Measurements from ENCODE around the gene CD52. TPM values are rescaled to one million over a fixed set of nuclear protein-coding genes. Genes with fewer than 3 reads are reported as not detected.

The CD52 gene
- total RNA-seq, 1 experiment from 2014 or later = 2.8 TPM

DNA sequence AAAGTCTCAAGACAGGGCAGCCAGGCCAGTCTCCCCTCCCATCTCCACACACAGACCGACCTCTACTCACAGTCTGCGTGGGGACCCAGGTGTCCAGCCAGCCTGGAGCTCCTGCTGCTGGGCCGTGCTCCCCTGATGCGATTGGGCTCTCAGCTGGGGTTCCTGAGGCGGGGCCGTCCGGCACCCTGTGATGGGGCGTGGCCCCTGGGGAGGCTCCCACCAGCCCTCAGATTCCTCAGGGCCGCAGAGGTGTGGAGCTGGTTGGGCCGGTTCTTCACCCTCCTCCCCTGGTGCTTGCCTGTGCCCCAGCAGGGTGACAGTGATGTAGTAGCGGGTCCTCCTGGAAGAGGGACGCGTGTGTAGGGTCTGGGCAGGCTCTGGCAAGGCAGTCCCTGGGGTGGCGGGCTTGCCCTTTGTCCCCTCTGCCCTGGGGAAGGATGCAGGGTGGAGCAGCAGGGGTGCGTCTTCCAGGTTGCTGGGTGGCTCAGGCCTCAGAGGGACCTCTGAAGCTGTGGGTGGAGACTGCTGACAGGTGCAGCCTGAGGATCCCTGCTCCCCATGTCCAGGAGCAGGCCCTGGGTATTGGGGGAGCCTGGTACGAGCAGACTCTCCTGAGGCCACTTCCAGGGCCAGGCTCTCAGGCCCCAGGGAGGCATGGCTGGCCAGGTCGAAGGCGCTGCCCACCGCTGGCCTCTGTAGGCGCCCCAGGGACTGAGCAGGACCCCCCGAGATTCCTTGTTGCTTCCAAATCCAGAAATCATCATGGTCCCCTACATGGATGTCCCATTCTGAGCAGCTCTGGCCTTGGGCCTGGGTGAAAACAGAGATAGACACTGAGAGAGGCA is 36.4 kb downstream of the CD52 start, which contains the start of gene CRYBG2 (continued):
- no peak for TF ChIP-seq ZNF396 (CRISPR knock-in tag; IDR thresholded peaks at IDR 0.05; ENCODE audit: borderline replicate concordance)

DNA sequence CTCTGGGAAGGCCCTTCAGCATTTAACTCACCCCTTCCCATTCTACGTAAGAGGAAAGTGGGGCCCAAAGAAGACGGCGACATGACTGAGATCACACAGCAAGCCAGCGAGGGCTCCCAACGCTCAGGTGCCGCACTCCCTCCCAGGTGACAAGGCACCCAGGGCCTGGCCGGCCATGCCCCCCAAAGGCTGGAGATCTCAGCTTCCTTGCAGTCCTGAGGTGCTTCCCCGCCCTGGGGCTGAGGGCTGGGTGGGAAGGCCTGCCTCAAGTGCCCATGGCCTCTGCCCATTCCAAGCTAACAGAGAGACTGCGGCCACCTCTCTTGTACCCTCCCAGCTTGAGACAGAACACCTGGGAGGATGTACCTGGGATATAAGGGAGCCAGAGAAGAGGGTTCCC is 37.2 kb downstream of the CD52 start:
- peaks cover 6% of the 10 kb centered on the region for H3K27me3 Mint-ChIP-seq (ENCODE audit: low read depth)
- no peaks in the 10 kb centered on the region for H3K9me3 Mint-ChIP-seq
- ATAC-seq = no peak
- no peaks in the 10 kb centered on the region for H3K36me3 Mint-ChIP-seq
- ChIA-PET CTCF (interaction anchor here (1.1 to 2.5 kb wide), 4 partner anchors 10 to 70 kb away, joined by 3 to 6 read pairs (median 5); no protein-coding TSS in a partner anchor), POLR2A (no interaction called here)
- DNase-seq (ENCODE audit: low spot score) = no peak
- H3K4me3 Mint-ChIP-seq = no peak overlapping the region
- H3K4me1 Mint-ChIP-seq = peaks cover 53% of the 10 kb centered on the region
- TF ChIP-seq FOXP1 (CRISPR knock-in tag; IDR thresholded peaks at IDR 0.05; ENCODE audit: borderline replicate concordance) (no peak), HMGA2 (CRISPR knock-in tag; IDR thresholded peaks at IDR 0.05) (no peak), CBFB (CRISPR knock-in tag; IDR thresholded peaks at IDR 0.05; ENCODE audit: low read depth) (no peak), ZNF138 (CRISPR knock-in tag; conservative IDR thresholded peaks at IDR 0.05) (no peak)
- TF ChIP-seq, protein P1, sequence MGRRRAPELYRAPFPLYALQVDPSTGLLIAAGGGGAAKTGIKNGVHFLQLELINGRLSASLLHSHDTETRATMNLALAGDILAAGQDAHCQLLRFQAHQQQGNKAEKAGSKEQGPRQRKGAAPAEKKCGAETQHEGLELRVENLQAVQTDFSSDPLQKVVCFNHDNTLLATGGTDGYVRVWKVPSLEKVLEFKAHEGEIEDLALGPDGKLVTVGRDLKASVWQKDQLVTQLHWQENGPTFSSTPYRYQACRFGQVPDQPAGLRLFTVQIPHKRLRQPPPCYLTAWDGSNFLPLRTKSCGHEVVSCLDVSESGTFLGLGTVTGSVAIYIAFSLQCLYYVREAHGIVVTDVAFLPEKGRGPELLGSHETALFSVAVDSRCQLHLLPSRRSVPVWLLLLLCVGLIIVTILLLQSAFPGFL (CRISPR knock-in tag; IDR thresholded peaks at IDR 0.05; ENCODE audit: borderline replicate concordance) = no peak
- TF ChIP-seq, protein P2, sequence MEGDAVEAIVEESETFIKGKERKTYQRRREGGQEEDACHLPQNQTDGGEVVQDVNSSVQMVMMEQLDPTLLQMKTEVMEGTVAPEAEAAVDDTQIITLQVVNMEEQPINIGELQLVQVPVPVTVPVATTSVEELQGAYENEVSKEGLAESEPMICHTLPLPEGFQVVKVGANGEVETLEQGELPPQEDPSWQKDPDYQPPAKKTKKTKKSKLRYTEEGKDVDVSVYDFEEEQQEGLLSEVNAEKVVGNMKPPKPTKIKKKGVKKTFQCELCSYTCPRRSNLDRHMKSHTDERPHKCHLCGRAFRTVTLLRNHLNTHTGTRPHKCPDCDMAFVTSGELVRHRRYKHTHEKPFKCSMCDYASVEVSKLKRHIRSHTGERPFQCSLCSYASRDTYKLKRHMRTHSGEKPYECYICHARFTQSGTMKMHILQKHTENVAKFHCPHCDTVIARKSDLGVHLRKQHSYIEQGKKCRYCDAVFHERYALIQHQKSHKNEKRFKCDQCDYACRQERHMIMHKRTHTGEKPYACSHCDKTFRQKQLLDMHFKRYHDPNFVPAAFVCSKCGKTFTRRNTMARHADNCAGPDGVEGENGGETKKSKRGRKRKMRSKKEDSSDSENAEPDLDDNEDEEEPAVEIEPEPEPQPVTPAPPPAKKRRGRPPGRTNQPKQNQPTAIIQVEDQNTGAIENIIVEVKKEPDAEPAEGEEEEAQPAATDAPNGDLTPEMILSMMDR (IDR thresholded peaks at IDR 0.05) = no peak
- TF ChIP-seq, protein P3, sequence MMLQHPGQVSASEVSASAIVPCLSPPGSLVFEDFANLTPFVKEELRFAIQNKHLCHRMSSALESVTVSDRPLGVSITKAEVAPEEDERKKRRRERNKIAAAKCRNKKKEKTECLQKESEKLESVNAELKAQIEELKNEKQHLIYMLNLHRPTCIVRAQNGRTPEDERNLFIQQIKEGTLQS (CRISPR knock-in tag; conservative IDR thresholded peaks at IDR 0.05) = no peak
- TF ChIP-seq, protein P4, sequence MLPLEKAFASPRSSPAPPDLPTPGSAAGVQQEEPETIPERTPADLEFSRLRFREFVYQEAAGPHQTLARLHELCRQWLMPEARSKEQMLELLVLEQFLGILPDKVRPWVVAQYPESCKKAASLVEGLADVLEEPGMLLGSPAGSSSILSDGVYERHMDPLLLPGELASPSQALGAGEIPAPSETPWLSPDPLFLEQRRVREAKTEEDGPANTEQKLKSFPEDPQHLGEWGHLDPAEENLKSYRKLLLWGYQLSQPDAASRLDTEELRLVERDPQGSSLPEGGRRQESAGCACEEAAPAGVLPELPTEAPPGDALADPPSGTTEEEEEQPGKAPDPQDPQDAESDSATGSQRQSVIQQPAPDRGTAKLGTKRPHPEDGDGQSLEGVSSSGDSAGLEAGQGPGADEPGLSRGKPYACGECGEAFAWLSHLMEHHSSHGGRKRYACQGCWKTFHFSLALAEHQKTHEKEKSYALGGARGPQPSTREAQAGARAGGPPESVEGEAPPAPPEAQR (CRISPR knock-in tag; IDR thresholded peaks at IDR 0.05) = no peak
- TF ChIP-seq, protein P5, sequence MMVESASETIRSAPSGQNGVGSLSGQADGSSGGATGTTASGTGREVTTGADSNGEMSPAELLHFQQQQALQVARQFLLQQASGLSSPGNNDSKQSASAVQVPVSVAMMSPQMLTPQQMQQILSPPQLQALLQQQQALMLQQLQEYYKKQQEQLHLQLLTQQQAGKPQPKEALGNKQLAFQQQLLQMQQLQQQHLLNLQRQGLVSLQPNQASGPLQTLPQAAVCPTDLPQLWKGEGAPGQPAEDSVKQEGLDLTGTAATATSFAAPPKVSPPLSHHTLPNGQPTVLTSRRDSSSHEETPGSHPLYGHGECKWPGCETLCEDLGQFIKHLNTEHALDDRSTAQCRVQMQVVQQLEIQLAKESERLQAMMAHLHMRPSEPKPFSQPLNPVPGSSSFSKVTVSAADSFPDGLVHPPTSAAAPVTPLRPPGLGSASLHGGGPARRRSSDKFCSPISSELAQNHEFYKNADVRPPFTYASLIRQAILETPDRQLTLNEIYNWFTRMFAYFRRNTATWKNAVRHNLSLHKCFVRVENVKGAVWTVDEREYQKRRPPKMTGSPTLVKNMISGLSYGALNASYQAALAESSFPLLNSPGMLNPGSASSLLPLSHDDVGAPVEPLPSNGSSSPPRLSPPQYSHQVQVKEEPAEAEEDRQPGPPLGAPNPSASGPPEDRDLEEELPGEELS (CRISPR knock-in tag; IDR thresholded peaks at IDR 0.05) = no peak
- TF ChIP-seq, protein P6, sequence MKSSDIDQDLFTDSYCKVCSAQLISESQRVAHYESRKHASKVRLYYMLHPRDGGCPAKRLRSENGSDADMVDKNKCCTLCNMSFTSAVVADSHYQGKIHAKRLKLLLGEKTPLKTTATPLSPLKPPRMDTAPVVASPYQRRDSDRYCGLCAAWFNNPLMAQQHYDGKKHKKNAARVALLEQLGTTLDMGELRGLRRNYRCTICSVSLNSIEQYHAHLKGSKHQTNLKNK (CRISPR knock-in tag; IDR thresholded peaks at IDR 0.05) = no peak
- no peak overlapping the region for H3K27ac Mint-ChIP-seq

DNA sequence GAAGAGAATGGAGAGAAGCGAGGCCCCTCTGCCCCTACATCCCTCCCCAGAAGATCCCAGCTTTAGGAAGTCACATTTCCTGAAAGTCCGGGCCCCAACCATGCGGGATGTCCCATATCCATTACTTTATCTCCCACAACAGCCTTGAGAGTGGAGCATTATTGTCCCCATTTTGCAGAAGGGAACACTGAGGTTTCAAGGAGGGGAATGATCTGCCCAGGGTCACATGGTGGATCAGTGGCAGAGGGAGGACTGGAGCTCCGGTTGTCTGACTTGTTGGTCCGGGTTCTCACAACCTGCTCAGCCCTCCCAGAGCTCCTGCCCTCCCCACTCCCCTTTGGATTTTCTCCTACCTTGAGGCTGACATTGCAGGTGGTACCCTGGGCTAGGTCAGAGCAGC is 38.3 kb downstream of the CD52 start:
- POLR2A ChIA-PET = no interaction called here
- DNase-seq (ENCODE audit: low spot score) (no peak), ATAC-seq (no peak)
- Mint-ChIP-seq H3K9me3 (no peaks in the 10 kb centered on the region), H3K4me3 (no peak overlapping the region), H3K27ac (peak overlapping the region; percentile 90; the same call in 1 of the 2 replicates), H3K36me3 (no peaks in the 10 kb centered on the region), H3K27me3 (ENCODE audit: low read depth) (peaks cover 17% of the 10 kb centered on the region), H3K4me1 (peaks cover 48% of the 10 kb centered on the region)
- TF ChIP-seq, protein P7, sequence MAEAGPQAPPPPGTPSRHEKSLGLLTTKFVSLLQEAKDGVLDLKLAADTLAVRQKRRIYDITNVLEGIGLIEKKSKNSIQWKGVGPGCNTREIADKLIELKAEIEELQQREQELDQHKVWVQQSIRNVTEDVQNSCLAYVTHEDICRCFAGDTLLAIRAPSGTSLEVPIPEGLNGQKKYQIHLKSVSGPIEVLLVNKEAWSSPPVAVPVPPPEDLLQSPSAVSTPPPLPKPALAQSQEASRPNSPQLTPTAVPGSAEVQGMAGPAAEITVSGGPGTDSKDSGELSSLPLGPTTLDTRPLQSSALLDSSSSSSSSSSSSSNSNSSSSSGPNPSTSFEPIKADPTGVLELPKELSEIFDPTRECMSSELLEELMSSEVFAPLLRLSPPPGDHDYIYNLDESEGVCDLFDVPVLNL (CRISPR knock-in tag; IDR thresholded peaks at IDR 0.05; ENCODE audit: borderline replicate concordance, low read depth) = no peak
- TF ChIP-seq, protein P8, sequence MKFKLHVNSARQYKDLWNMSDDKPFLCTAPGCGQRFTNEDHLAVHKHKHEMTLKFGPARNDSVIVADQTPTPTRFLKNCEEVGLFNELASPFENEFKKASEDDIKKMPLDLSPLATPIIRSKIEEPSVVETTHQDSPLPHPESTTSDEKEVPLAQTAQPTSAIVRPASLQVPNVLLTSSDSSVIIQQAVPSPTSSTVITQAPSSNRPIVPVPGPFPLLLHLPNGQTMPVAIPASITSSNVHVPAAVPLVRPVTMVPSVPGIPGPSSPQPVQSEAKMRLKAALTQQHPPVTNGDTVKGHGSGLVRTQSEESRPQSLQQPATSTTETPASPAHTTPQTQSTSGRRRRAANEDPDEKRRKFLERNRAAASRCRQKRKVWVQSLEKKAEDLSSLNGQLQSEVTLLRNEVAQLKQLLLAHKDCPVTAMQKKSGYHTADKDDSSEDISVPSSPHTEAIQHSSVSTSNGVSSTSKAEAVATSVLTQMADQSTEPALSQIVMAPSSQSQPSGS (CRISPR knock-in tag; IDR thresholded peaks at IDR 0.05; ENCODE audit: borderline replicate concordance, low read depth) = no peak
- TF ChIP-seq GTF2I (CRISPR knock-in tag; conservative IDR thresholded peaks at IDR 0.05) = peak; percentile 65; the same call in 1 of the 2 replicates
- TF ChIP-seq FOXK1 (CRISPR knock-in tag; IDR thresholded peaks at IDR 0.05) = no peak
- TF ChIP-seq, protein P9, sequence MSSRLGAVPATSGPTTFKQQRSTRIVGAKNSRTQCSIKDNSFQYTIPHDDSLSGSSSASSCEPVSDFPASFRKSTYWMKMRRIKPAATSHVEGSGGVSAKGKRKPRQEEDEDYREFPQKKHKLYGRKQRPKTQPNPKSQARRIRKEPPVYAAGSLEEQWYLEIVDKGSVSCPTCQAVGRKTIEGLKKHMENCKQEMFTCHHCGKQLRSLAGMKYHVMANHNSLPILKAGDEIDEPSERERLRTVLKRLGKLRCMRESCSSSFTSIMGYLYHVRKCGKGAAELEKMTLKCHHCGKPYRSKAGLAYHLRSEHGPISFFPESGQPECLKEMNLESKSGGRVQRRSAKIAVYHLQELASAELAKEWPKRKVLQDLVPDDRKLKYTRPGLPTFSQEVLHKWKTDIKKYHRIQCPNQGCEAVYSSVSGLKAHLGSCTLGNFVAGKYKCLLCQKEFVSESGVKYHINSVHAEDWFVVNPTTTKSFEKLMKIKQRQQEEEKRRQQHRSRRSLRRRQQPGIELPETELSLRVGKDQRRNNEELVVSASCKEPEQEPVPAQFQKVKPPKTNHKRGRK (CRISPR knock-in tag; IDR thresholded peaks at IDR 0.05; ENCODE audit: borderline replicate concordance) = no peak
- CTCF ChIA-PET = interaction anchor here (0.9 to 1.8 kb wide), 2 partner anchors 18 to 115 kb away, joined by 3 to 4 read pairs; no protein-coding TSS in a partner anchor

Data from WTC11 (cell line).